GM12875 (cell line): ENCODE measurements around the gene UBE2D2.
"Not testable (repeated sequence)": the region's sequence is repeated elsewhere in the genome, so short reads cannot be mapped to it uniquely, and the experiment has no call there.

Source experiments
- H3K4me3 ChIP-seq: one replicate; pipeline ENCODE4 v1.5.1; 2011; ENCODE audit warnings: low read depth, low read length, control low read depth
- CTCF ChIP-seq: IDR thresholded peaks from 2 replicates; pipeline ENCODE4 v1.5.1; 2011; ENCODE audit warnings: low read depth, mild to moderate bottlenecking, control low read depth, inconsistent platforms, low read length, moderate library complexity, borderline replicate concordance; ENCODE audit not compliant: insufficient read depth

UBE2D2 gene

GRCh38 chr5:139523635-139524445, 37.3 kb upstream of the UBE2D2 start:
- H3K4me3 ChIP-seq, result no peak overlapping the region
- no peak for TF ChIP-seq CTCF

- no peak for TF ChIP-seq CTCF
- no peak overlapping the region for H3K4me3 ChIP-seq
These were observed 36.7 kb upstream of the UBE2D2 start for GRCh38 chr5:139524446-139524845.

DNA sequence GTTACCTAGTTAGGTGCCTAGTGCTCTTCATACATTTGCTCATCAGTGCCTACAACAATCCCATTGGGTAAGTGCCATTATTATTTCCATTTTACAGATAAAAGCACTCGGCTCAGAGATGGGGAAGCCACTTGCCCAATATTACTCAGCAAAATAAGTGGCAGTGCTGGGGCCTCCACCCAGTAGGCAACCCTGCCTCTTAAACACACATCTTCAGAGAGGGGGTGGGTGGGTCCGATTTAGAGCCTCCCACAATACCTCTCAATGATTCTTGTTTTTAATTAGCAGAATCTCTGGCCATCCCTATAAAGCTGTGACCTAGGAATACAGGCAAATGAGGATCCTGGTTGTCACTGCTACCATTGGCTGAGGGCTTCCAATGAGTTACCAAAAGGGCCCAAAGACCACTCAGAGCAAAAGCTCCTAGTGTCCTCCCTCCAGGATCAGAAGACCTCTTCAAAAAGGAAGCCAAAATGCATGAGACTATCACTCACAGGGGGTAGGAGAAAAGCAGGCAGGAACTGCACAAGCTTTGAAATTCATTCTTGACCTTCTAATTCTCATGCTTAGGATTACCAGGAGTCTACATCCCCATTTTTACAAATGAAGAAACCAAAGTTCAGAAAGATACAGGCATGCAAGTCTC, 36.1 kb upstream of the UBE2D2 start:
- H3K4me3 ChIP-seq, result no peak overlapping the region
- no peak for TF ChIP-seq CTCF

DNA sequence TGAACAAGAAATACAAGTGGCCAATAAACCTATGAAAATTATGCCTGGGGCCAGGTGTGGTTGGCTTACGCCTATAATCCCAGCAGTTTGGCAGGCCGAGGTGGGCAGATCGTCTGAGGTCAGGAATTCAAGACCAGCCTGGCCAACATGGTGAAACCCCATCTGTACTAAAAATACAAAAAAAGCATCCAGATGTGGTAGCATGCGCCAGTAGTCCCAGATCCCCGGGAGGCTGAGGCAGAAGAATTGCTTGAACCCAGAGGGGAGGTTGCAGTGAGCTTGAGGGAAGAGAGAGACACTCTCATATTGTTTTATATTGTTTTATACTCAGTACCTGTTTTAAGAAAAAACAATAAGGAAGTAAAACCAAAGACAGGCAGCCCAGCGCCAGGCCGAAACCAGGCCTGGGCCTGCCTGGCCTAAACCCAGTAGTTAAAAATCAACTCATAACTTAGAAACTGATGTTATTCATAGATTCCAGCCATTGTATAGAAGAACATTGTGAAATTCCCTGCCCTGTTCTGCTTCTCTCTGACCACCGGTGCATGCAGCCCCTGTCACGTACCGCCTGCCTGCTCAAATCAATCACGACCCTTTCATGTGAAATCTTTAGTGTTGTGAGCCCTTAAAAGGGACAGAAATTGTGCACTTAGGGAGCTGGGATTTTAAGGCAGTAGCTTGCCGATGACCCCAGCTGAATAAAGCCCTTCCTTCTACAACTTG, 35.4 kb upstream of the UBE2D2 start:
- peak overlapping the region; percentile 36 for H3K4me3 ChIP-seq

DNA sequence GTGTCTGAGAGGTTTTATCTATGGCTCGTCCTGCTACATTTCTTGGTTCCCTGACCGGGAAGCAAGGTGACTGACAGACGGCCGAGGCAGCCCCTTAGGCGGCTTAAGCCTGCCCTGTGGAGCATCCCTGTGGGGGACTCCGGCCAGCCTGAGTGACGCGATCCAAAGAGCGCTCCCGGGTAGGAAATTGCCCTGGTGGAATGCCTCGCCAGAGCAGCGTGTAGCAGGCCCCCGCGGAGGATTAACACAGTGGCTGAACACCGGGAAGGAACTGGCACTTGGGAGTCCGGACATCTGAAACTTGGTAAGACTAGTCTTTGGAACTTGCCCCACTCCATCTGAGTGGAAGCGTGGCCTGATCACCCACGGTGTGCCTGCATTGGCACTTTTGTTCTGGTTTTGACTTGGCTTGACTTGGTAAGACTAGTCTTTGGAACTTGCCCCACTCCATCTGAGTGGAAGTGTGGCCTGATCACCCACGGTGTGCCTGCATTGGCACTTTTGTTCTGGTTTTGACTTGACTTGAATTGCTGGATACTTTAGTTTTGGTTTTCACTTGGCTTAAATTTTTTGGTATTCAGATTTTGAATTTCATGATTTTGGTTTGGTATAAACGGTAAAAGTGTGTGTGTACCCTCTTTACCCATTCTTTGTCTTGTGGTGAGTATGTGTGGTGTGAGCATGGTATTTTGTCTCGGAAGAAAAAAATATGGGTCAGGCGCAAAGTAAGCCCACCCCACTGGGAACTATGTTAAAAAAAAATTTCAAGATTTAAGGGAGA, 34.6 kb upstream of the UBE2D2 start:
- H3K4me3 ChIP-seq, result peak overlapping the region; percentile 36

- H3K4me3 ChIP-seq, result peak overlapping the region; percentile 36
These were observed 34.1 kb upstream of the UBE2D2 start for GRCh38 chr5:139527090-139527470.

- not testable (repeated sequence) for H3K4me3 ChIP-seq
These were observed 33.2 kb upstream of the UBE2D2 start for GRCh38 chr5:139527896-139528467.

- not testable (repeated sequence) for H3K4me3 ChIP-seq
These were observed 32.4 kb upstream of the UBE2D2 start for GRCh38 chr5:139528695-139529094.

GRCh38 chr5:139530079-139530478, 31.1 kb upstream of the UBE2D2 start:
- not testable (repeated sequence) for H3K4me3 ChIP-seq

DNA sequence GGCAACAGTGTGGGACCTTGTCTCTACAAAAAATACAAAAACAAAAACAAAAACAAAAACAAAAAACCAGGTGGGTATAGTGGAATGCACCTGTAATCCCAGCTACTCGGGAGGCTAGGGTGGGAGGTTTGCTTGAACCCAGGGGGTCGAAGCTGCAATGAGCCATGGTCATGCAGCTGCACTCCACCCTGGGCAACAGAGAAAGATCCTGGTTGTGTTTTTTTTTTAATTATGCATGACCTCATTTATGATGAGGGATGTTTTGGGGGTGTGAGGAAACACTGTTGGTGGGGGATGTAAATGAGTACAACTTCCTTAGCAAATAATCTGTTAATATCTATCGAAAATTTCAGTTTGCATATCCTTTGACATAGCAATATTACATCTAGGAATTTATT, 29.4 kb upstream of the UBE2D2 start:
- H3K4me3 ChIP-seq, result no peak overlapping the region
- TF ChIP-seq CTCF, result no peak
